Stimulated activated naive CD8-positive, alpha-beta T cell treated with anti-CD3 and anti-CD28 coated beads, Interleukin-15, amount 100 ng/mL, for 72 hours (primary cell): ENCODE data around the gene PAX5.

ENCODE experiments used
- ATAC-seq: fragments of 150-1000 bp; cut with Tn5 transposase; 2 replicates; pipeline ENCODE4 v1.10.0; 2021; ENCODE audit warnings: mild to moderate bottlenecking, moderate library complexity
- DNase-seq, 2 donors: peaks; one replicate each; pipeline ENCODE4 v3.0.0; 2021 to 2022
- H3K27ac Mint-ChIP-seq, 2 donors: one replicate each; pipeline ENCODE4 v1.8.0; 2022; ENCODE audit warnings: mild to moderate bottlenecking in 2 of 2, mixed read lengths in 2 of 2, moderate library complexity in 2 of 2
- H3K27me3 Mint-ChIP-seq: one replicate; pipeline ENCODE4 v1.8.0; 2022; ENCODE audit warnings: mixed read lengths
- H3K4me1 Mint-ChIP-seq: one replicate; pipeline ENCODE4 v1.8.0; 2022; ENCODE audit warnings: mild to moderate bottlenecking, mixed read lengths
- H3K4me3 Mint-ChIP-seq, 2 donors: one replicate each; pipeline ENCODE4 v1.8.0; 2022; ENCODE audit warnings: mild to moderate bottlenecking in 2 of 2, mixed read lengths in 2 of 2, moderate library complexity in 1 of 2
- H3K9me3 Mint-ChIP-seq, 2 donors: one replicate each; pipeline ENCODE4 v1.8.0; 2022; ENCODE audit warnings: mixed read lengths in 2 of 2

PAX5 gene

DNA sequence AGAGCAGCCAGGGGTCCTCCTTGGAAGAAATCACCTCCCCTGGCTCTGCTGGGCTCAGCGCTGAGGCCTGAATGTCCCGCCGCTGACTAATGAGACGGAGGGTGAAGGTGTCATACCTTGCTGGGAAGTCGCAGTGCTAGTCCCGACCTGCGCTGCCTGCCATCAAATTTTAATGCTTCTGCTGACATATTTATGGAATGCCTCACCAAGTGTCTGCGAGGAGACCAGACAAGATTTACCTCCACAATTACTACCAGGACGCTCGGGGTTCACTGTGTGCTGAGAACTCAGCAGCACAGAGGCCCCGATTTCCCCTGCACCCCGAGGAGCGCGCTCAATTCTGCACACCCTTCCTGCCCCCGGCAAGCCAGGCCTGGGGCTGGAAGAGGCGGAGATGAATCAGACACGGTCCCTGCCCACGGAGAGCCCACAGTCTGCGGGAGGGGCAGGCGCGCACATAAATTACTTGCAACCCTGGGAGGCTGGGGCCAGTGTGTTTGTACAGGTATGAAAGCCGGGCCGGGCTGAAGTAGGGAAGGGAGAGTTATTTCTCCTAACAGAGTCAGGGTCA lies 175.2 kb downstream of the PAX5 start:
- DNase-seq (no peak), ATAC-seq (no peak)
- H3K4me1 Mint-ChIP-seq = peaks cover 9% of the 10 kb centered on the region
- no peak overlapping the region for H3K27ac Mint-ChIP-seq
- no peaks in the 10 kb centered on the region for H3K9me3 Mint-ChIP-seq
- no peak overlapping the region for H3K4me3 Mint-ChIP-seq
- peaks cover 27% of the 10 kb centered on the region for H3K27me3 Mint-ChIP-seq

GRCh38 chr9:36855448-36856315 lies 178.4 kb downstream of the PAX5 start:
- Mint-ChIP-seq H3K4me3 (no peak overlapping the region), H3K27me3 (peaks cover 10% of the 10 kb centered on the region), H3K27ac (peak overlapping the region in 1 of 2 donors; percentile 54), H3K9me3 (no peaks in the 10 kb centered on the region), H3K4me1 (peaks cover 9% of the 10 kb centered on the region)
- ATAC-seq (peak; percentile 91), DNase-seq (peak; percentile 23 to 61)

- no peak for ATAC-seq
- Mint-ChIP-seq H3K27me3 (peaks cover 10% of the 10 kb centered on the region), H3K4me3 (no peak overlapping the region), H3K9me3 (no peaks in the 10 kb centered on the region), H3K27ac (no peak overlapping the region), H3K4me1 (peaks cover 9% of the 10 kb centered on the region)
- no peak for DNase-seq
Observed at GRCh38 chr9:36854751-36855150, 179.3 kb downstream of the PAX5 start.

- Mint-ChIP-seq H3K27me3 (peaks cover 10% of the 10 kb centered on the region), H3K4me1 (peaks cover 9% of the 10 kb centered on the region), H3K27ac (no peak overlapping the region), H3K4me3 (no peak overlapping the region), H3K9me3 (no peaks in the 10 kb centered on the region)
- ATAC-seq = no peak
- DNase-seq = no peak
Observed at GRCh38 chr9:36854034-36854433, 180.0 kb downstream of the PAX5 start.

DNA sequence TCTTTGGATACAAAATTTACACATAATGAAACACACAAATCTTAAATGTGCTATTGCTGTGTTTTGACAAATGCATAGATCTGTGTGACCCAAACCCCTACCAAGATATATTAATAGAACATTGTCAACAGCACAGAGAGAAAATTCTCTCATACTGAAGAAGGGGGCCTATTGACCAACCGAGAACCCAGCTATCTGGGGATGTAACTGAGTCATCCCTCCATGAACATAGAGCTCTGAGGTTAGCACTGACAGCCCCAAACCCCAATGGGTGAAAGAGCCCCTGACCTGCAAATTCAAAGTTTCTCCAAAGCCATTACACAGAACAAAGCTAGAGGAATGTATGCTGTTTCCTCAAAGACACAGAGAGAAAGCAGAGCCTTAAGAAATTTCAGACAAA lies 180.8 kb downstream of the PAX5 start:
- Mint-ChIP-seq H3K9me3 (no peaks in the 10 kb centered on the region), H3K27me3 (peaks cover 10% of the 10 kb centered on the region), H3K4me3 (no peak overlapping the region), H3K27ac (peak overlapping the region in 1 of 2 donors; percentile 7), H3K4me1 (peaks cover 9% of the 10 kb centered on the region)
- DNase-seq (no peak), ATAC-seq (no peak)

GRCh38 chr9:36849943-36850342 lies 184.1 kb downstream of the PAX5 start:
- no peak overlapping the region for H3K27ac Mint-ChIP-seq
- H3K4me3 Mint-ChIP-seq = no peak overlapping the region
- H3K4me1 Mint-ChIP-seq = no peaks in the 10 kb centered on the region
- no peak for DNase-seq
- no peak for ATAC-seq
- no peaks in the 10 kb centered on the region for H3K9me3 Mint-ChIP-seq
- H3K27me3 Mint-ChIP-seq = no peaks in the 10 kb centered on the region

DNA sequence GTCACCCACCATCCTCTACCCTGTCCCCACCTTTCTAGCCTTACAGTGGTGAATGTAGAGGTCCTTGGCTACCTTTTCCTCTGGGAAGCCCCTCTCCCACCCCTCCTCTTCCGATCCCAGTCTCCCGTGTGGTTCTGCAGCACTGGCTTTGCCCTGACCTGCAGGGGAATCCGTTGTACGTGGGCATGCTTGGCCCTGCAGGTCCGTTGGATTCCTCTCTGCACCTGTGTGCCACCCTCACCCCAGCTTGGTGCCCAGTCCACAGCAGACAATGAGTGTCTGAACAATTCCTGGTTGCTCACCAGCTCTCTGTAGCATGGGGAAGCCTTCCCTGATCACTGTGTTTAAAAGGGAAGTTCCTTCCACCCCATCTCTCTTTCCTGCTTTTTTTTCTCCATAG lies 185.1 kb downstream of the PAX5 start:
- ATAC-seq (no peak), DNase-seq (no peak)
- no peaks in the 10 kb centered on the region for H3K4me1 Mint-ChIP-seq
- no peak overlapping the region for H3K4me3 Mint-ChIP-seq
- H3K9me3 Mint-ChIP-seq = no peaks in the 10 kb centered on the region
- H3K27me3 Mint-ChIP-seq = no peaks in the 10 kb centered on the region
- H3K27ac Mint-ChIP-seq = no peak overlapping the region

DNA sequence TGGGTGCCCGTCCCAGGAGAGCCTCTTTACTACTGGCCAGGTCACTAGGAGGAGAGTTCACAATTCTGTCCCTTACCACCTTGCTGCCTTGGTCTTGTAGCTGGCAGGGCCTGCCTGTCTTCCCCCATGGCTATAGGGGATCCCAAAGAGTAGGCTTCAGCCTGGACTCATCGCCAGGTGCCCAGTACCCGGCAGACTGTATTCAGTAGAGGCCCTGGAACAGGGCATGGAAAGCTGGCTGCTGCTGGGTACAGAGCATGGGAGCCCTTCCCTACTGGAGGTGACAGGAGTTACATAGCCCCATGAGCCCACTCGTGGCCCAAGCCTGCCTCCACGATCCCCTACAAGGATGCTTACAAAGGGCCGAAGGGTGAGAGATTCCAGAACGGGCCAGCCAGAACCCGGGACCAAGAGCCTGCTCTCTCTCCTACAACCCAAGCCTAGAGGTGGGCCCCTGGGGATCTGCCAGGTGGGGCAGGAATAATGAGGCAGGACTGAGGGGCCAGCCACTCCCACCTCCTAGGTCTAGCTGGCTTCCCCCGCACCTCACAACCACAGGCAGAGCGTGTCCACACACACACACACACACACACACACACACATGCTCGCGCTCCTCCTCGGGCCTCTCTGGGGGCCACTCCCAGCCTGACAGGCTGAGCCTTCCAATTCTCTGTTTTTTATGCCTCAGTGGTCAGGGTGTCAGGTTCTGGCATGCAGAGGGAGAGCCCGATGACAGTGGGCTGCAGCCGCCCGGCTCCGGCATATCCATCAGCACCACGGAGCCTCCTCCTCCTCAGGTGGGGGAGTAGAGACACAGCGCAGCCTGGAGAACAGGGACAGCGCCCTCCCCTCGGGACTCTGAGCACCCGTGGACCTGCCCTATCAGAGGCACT lies 186.0 kb downstream of the PAX5 start:
- H3K4me3 Mint-ChIP-seq = no peak overlapping the region
- no peaks in the 10 kb centered on the region for H3K9me3 Mint-ChIP-seq
- no peak for ATAC-seq
- no peak overlapping the region for H3K27ac Mint-ChIP-seq
- no peaks in the 10 kb centered on the region for H3K27me3 Mint-ChIP-seq
- no peaks in the 10 kb centered on the region for H3K4me1 Mint-ChIP-seq
- no peak for DNase-seq

GRCh38 chr9:36846621-36847020 lies 187.4 kb downstream of the PAX5 start:
- Mint-ChIP-seq H3K27me3 (no peaks in the 10 kb centered on the region), H3K4me3 (no peak overlapping the region), H3K9me3 (no peaks in the 10 kb centered on the region), H3K27ac (peak overlapping the region; percentile 16 to 96), H3K4me1 (no peaks in the 10 kb centered on the region)
- ATAC-seq (no peak), DNase-seq (no peak)

DNA sequence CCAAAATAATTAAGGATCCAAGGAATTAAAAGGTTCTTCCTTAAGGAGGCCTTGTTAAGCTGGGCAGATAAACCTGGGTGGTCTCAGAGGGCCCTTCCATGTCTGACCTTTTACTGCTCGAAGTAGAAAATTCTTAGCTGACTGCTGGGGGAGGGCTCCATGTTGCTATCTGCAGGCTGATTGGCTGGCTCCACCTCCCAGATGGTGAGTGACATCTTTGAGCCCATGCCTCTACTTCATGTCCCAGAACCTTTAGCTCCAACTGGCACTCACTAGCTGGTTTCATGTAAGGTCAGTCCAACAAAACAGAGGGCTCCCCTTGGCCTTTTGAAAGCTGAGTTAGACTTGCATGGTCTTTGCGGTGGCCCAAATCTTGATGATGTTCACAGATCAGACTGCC lies 188.2 kb downstream of the PAX5 start:
- ATAC-seq = no peak
- H3K4me3 Mint-ChIP-seq = no peak overlapping the region
- no peaks in the 10 kb centered on the region for H3K9me3 Mint-ChIP-seq
- no peak for DNase-seq
- H3K27ac Mint-ChIP-seq = no peak overlapping the region
- H3K4me1 Mint-ChIP-seq = no peaks in the 10 kb centered on the region
- no peaks in the 10 kb centered on the region for H3K27me3 Mint-ChIP-seq

DNA sequence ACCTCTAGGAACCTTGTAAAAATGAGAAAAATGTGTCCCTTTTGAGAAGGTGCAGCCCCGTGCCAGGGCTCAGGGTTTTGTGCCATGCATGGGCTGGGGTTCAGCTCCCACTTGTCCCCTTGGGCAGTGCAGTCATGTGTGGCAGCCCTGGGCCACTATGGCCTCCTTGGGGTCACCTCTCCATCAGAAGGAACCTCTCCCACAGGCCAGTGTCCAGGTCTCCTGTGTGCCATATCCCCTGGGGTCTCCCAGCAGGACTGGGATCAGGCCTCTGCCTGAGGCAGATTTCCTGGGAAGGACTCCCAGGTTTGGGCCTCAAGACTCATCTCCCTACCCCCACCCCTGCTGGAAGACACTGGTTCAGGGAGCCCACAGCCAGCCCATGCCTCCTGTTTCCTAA lies 189.1 kb downstream of the PAX5 start:
- no peaks in the 10 kb centered on the region for H3K9me3 Mint-ChIP-seq
- H3K27me3 Mint-ChIP-seq = no peaks in the 10 kb centered on the region
- no peak overlapping the region for H3K27ac Mint-ChIP-seq
- no peak overlapping the region for H3K4me3 Mint-ChIP-seq
- ATAC-seq (no peak), DNase-seq (no peak)
- H3K4me1 Mint-ChIP-seq = no peaks in the 10 kb centered on the region

GRCh38 chr9:36843964-36844363 lies 190.1 kb downstream of the PAX5 start:
- Mint-ChIP-seq H3K4me3 (no peak overlapping the region), H3K27ac (no peak overlapping the region), H3K9me3 (no peaks in the 10 kb centered on the region), H3K4me1 (no peaks in the 10 kb centered on the region), H3K27me3 (no peaks in the 10 kb centered on the region)
- ATAC-seq (no peak), DNase-seq (no peak)

- DNase-seq (no peak), ATAC-seq (no peak)
- Mint-ChIP-seq H3K27ac (no peak overlapping the region), H3K4me1 (no peaks in the 10 kb centered on the region), H3K4me3 (no peak overlapping the region), H3K9me3 (no peaks in the 10 kb centered on the region), H3K27me3 (no peaks in the 10 kb centered on the region)
Observed at GRCh38 chr9:36842560-36843530, 191.2 kb downstream of the PAX5 start.

GRCh38 chr9:36840898-36841536 lies 193.1 kb downstream of the PAX5 start:
- H3K27me3 Mint-ChIP-seq = no peaks in the 10 kb centered on the region
- no peak overlapping the region for H3K27ac Mint-ChIP-seq
- H3K4me1 Mint-ChIP-seq = no peaks in the 10 kb centered on the region
- no peak overlapping the region for H3K4me3 Mint-ChIP-seq
- no peaks in the 10 kb centered on the region for H3K9me3 Mint-ChIP-seq
- ATAC-seq (no peak), DNase-seq (no peak)
